ENCODE data around the gene RUBCN.
A peak's percentile ranks its signal among the peaks of the same experiment; 100 is the strongest.

The RUBCN gene

GRCh38 chr3:197736491-197737318, at the start of gene RUBCN:
TSS of gene RUBCN (minus strand) at chr3:197736904. CDS start at chr3:197736719, 185 bp downstream.
- H3K4me1 ChIP-seq (ENCODE audit: insufficient read depth, low read length) = no peaks in the 10 kb centered on the region
- H3K9me3 ChIP-seq (ENCODE audit: control insufficient read depth, insufficient read depth, low read length) = no peaks in the 10 kb centered on the region
- H3K36me3 ChIP-seq (ENCODE audit: insufficient read depth, low read length) = no peaks in the 10 kb centered on the region
- peak within 1 kb of the TSS; percentile 93 for H3K9ac ChIP-seq (ENCODE audit: low read depth, low read length)

GRCh38 chr3:197784019-197784585, 47.4 kb upstream of the RUBCN start:
- Histone ChIP-seq H3K9me3 (ENCODE audit: control insufficient read depth, insufficient read depth, low read length) (no peaks in the 10 kb centered on the region), H3K9ac (ENCODE audit: low read depth, low read length) (no peak overlapping the region), H3K36me3 (ENCODE audit: insufficient read depth, low read length) (peaks cover 4% of the 10 kb centered on the region; the same call in 1 of the 2 replicates), H3K4me1 (ENCODE audit: insufficient read depth, low read length) (no peaks in the 10 kb centered on the region)

DNA sequence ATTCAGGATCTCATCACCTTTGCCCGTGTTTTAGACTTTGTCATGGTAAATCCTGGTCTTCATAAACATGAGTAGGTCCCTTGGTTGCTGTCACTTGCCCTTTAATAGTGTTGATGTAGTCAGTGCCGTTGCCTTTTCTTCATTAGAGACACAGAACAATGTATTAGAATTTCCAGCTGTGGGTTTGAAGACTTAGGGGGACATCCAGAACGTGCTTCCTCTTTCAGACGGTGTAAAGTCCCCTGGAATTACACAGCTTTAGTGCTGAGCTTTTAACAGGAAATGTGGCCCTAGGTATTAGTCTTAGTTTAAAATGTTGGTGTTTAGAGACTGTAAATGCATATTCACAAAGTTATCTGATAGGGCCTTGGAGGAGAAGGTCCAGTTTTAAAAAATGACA, 45.5 kb upstream of the RUBCN start:
- peaks cover 9% of the 10 kb centered on the region for H3K36me3 ChIP-seq (ENCODE audit: insufficient read depth, low read length)
- H3K4me1 ChIP-seq (ENCODE audit: insufficient read depth, low read length) = no peaks in the 10 kb centered on the region
- no peaks in the 10 kb centered on the region for H3K9me3 ChIP-seq (ENCODE audit: control insufficient read depth, insufficient read depth, low read length)
- H3K9ac ChIP-seq (ENCODE audit: low read depth, low read length) = no peak overlapping the region

DNA sequence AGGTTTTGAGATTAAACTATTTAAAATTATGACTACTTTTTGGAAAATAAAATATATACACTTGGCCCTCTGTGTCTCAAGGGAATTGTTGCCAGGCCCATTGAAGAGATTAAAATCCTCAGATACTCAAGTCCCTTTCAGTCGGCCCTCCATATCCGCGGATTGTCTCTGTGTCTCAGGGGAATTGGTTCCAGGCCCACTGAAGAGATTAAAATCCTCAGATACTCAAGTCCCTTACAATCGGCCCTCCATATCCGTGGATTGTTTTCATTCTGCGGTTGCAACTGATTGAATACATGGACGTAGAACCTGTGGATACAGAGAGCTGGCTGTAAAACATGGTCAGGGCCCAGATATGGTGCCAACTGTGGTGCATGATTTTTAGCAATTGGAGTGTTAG, 38.6 kb upstream of the RUBCN start:
- H3K9ac ChIP-seq (ENCODE audit: low read depth, low read length) = no peak overlapping the region
- H3K9me3 ChIP-seq (ENCODE audit: control insufficient read depth, insufficient read depth, low read length) = no peaks in the 10 kb centered on the region
- H3K36me3 ChIP-seq (ENCODE audit: insufficient read depth, low read length) = peaks cover 13% of the 10 kb centered on the region; the same call in 1 of the 2 replicates
- no peaks in the 10 kb centered on the region for H3K4me1 ChIP-seq (ENCODE audit: insufficient read depth, low read length)

DNA sequence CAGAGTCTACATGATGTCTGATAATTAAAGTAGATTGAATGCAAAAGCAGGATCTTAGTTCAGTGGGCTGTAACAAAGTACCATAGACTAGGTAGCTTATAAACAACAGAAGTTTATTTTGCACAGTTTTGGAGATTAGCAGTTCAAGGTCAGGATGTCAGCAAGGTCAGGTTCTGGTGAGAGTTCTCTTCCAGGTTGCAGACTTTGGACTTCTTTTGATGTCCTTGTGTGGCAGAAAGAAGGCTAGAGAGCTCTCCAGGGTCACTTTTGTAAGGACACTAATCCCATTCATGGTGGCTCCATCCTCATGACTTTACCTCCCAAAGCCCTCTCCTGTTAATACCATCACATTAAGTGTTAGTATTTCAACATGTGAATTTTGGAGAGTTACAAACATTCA, 25.1 kb upstream of the RUBCN start:
- Histone ChIP-seq H3K9ac (ENCODE audit: low read depth, low read length) (no peak overlapping the region), H3K4me1 (ENCODE audit: insufficient read depth, low read length) (no peaks in the 10 kb centered on the region), H3K36me3 (ENCODE audit: insufficient read depth, low read length) (no peaks in the 10 kb centered on the region), H3K9me3 (ENCODE audit: control insufficient read depth, insufficient read depth, low read length) (no peaks in the 10 kb centered on the region)

DNA sequence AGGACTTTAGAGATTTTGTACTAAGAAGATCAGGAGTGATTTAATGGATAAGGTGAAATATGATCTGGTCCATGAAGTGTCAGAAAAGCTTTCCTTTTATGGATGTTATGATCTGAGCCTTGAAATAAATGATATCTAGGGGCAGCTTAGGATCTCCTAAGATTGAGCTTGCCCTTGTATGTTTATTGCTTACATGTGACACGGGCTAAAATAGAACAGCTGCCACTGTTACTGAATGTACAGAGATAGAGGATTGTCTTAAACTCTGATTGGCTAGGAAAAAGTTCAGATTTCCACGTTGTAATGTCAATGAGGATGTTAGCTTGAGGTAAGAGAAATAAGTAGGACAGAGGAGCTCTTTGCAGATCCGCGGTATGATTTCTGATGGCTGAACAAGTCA, 21.8 kb upstream of the RUBCN start:
- no peak overlapping the region for H3K9ac ChIP-seq (ENCODE audit: low read depth, low read length)
- no peaks in the 10 kb centered on the region for H3K4me1 ChIP-seq (ENCODE audit: insufficient read depth, low read length)
- no peaks in the 10 kb centered on the region for H3K9me3 ChIP-seq (ENCODE audit: control insufficient read depth, insufficient read depth, low read length)
- H3K36me3 ChIP-seq (ENCODE audit: insufficient read depth, low read length) = no peaks in the 10 kb centered on the region

DNA sequence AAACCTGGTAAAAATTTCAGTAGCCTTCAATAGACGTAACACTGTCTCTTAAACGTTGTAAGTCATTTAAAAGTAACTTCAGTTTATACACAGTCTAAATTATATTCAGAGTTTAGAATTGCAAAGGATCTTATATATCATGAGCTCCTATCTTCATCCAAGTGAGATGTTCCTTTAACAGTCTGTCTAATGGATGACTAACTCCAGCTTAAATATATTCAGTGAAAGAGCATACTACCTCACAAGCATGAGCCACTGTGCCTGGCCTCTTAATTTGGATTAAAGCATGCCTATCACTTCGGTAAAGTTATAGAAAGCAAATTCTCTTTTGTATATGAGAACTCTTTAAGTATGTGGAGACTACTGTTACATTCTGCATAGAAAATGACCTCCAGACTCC, 20.0 kb upstream of the RUBCN start:
- Histone ChIP-seq H3K4me1 (ENCODE audit: insufficient read depth, low read length) (no peaks in the 10 kb centered on the region), H3K9me3 (ENCODE audit: control insufficient read depth, insufficient read depth, low read length) (no peaks in the 10 kb centered on the region), H3K9ac (ENCODE audit: low read depth, low read length) (no peak overlapping the region), H3K36me3 (ENCODE audit: insufficient read depth, low read length) (no peaks in the 10 kb centered on the region)

GRCh38 chr3:197753263-197753662, 16.6 kb upstream of the RUBCN start:
- H3K4me1 ChIP-seq (ENCODE audit: insufficient read depth, low read length) = no peaks in the 10 kb centered on the region
- H3K36me3 ChIP-seq (ENCODE audit: insufficient read depth, low read length) = no peaks in the 10 kb centered on the region
- H3K9me3 ChIP-seq (ENCODE audit: control insufficient read depth, insufficient read depth, low read length) = no peaks in the 10 kb centered on the region
- no peak overlapping the region for H3K9ac ChIP-seq (ENCODE audit: low read depth, low read length)

- no peak overlapping the region for H3K9ac ChIP-seq (ENCODE audit: low read depth, low read length)
- H3K9me3 ChIP-seq (ENCODE audit: control insufficient read depth, insufficient read depth, low read length) = no peaks in the 10 kb centered on the region
- H3K36me3 ChIP-seq (ENCODE audit: insufficient read depth, low read length) = no peaks in the 10 kb centered on the region
- no peaks in the 10 kb centered on the region for H3K4me1 ChIP-seq (ENCODE audit: insufficient read depth, low read length)
Observed at GRCh38 chr3:197752107-197752506, 15.4 kb upstream of the RUBCN start.

DNA sequence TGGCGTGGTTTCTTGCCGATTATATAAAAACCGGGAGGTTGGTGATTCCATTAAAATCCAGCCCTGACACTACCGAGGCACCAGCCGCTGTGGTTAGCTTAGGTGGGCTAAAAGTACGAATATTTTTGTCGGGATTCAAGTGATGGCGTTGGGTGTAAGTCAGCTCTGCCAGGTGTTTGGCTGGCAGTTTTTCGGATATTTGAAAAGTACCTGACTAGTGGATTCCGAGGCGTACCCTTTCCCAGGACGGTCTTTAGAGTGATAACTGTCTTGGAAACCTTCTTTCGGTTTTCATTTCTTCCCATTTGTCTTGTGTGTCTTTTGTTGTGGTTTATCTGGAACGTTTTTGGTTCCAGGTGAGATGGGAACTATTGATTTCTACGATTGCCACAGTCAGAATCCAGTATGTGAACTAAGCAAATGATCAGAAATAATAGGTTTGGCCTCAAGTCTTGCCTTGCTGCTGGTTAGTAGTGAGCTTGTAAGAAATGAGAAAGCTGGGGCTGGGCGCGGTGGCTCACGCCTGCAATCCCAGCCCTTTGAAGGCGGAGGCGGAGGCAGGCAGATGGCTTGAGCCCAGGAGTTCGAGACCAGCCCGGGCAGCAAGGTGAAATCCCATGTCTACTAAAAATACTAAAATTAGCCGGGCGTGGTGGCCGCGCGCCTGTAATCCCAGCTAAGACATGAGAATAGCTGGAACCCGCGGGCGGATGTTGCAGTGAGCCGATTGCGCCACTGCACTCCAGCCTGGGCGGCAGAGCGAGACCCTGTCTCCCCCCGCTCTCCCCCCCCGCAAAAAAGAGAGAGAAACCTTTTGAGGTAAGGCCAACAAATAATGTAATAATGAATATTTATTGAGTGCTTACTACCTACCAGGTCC, 14.4 kb upstream of the RUBCN start:
- H3K9me3 ChIP-seq (ENCODE audit: control insufficient read depth, insufficient read depth, low read length) = no peaks in the 10 kb centered on the region
- peak overlapping the region; percentile 63 for H3K9ac ChIP-seq (ENCODE audit: low read depth, low read length)
- H3K4me1 ChIP-seq (ENCODE audit: insufficient read depth, low read length) = no peaks in the 10 kb centered on the region
- no peaks in the 10 kb centered on the region for H3K36me3 ChIP-seq (ENCODE audit: insufficient read depth, low read length)

DNA sequence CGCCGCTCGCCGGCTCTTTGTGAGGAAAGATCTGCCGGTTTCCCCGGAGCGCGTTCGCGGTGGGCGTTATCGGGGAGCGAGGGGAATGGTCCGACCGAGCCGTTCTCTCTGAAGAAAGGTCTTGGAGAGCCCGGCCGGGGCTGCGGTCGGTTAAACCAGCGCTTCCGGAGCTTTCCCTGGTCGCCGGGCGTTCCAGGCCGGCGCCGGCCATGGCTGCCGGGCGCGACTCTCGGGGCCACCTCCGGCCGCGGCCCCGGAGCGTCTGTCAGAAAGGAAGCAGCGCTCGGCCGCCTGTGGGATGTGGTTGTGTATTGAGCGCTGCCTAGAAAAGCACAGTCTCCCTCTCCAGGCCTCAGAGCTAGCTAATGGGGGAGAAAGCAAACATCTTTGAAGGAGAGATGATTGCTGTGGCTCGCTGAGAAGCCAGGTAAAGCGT, 13.7 kb upstream of the RUBCN start:
- H3K9ac ChIP-seq (ENCODE audit: low read depth, low read length) = peak overlapping the region; percentile 63
- no peaks in the 10 kb centered on the region for H3K4me1 ChIP-seq (ENCODE audit: insufficient read depth, low read length)
- no peaks in the 10 kb centered on the region for H3K9me3 ChIP-seq (ENCODE audit: control insufficient read depth, insufficient read depth, low read length)
- H3K36me3 ChIP-seq (ENCODE audit: insufficient read depth, low read length) = no peaks in the 10 kb centered on the region

GRCh38 chr3:197749601-197750395, 13.1 kb upstream of the RUBCN start, which contains the start of gene FYTTD1:
TSS of gene FYTTD1 (plus strand) at chr3:197749883. CDS start at chr3:197749972, 89 bp downstream.
- Histone ChIP-seq H3K9me3 (ENCODE audit: control insufficient read depth, insufficient read depth, low read length) (no peaks in the 10 kb centered on the region), H3K9ac (ENCODE audit: low read depth, low read length) (peak within 1 kb of the TSS; percentile 63), H3K4me1 (ENCODE audit: insufficient read depth, low read length) (no peaks in the 10 kb centered on the region), H3K36me3 (ENCODE audit: insufficient read depth, low read length) (no peaks in the 10 kb centered on the region)

- Histone ChIP-seq H3K9me3 (ENCODE audit: control insufficient read depth, insufficient read depth, low read length) (no peaks in the 10 kb centered on the region), H3K9ac (ENCODE audit: low read depth, low read length) (peak overlapping the region; percentile 63; the same call in 1 of the 2 replicates), H3K4me1 (ENCODE audit: insufficient read depth, low read length) (no peaks in the 10 kb centered on the region), H3K36me3 (ENCODE audit: insufficient read depth, low read length) (no peaks in the 10 kb centered on the region)
Observed at GRCh38 chr3:197749315-197749600, 12.6 kb upstream of the RUBCN start.

All from ES-I3 (cell line).